AG09309 (cell line): Measurements from ENCODE around the gene PGAM5.
A peak's percentile ranks its signal among the peaks of the same experiment; 100 is the strongest.

Experiments
- DNase-seq: peaks from one replicate; pipeline ENCODE4 v3.0.0-alpha.2; 2010; ENCODE audit warnings: low read depth
- H3K4me3 ChIP-seq: 2 replicates; pipeline ENCODE4 v1.5.1; 2011; ENCODE audit warnings: mild to moderate bottlenecking, low read depth, low read length, moderate library complexity; ENCODE audit not compliant: control insufficient read depth
- TF ChIP-seq, protein P1 (sequence below): IDR thresholded peaks from 2 replicates; pipeline ENCODE4 v1.5.1; 2011; ENCODE audit warnings: mild to moderate bottlenecking, low read depth, low read length, inconsistent platforms; ENCODE audit not compliant: insufficient read depth, control insufficient read depth; ENCODE audit errors: missing control alignments

The PGAM5 gene

DNA sequence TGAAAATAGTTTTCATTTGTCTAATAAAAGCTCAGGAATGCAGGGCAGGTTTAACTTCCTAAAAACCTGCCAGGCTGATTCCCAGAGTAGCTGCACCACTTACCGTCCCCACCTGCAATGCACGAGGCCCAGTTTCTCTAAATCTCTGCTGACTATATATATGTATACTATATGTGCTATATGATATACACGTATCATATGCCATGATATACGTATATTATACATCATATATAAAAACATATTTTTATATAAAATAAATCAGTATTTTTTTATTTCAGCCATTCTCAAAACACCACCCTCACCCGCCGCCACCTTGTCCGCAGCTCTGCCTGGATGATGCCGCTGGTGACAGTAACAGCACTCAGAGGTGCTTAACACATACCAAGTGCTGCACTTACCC, 48.7 kb downstream of the PGAM5 start:
- DNase-seq = no peak
- TF ChIP-seq, protein P1, sequence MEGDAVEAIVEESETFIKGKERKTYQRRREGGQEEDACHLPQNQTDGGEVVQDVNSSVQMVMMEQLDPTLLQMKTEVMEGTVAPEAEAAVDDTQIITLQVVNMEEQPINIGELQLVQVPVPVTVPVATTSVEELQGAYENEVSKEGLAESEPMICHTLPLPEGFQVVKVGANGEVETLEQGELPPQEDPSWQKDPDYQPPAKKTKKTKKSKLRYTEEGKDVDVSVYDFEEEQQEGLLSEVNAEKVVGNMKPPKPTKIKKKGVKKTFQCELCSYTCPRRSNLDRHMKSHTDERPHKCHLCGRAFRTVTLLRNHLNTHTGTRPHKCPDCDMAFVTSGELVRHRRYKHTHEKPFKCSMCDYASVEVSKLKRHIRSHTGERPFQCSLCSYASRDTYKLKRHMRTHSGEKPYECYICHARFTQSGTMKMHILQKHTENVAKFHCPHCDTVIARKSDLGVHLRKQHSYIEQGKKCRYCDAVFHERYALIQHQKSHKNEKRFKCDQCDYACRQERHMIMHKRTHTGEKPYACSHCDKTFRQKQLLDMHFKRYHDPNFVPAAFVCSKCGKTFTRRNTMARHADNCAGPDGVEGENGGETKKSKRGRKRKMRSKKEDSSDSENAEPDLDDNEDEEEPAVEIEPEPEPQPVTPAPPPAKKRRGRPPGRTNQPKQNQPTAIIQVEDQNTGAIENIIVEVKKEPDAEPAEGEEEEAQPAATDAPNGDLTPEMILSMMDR = no peak
- no peak overlapping the region for H3K4me3 ChIP-seq

DNA sequence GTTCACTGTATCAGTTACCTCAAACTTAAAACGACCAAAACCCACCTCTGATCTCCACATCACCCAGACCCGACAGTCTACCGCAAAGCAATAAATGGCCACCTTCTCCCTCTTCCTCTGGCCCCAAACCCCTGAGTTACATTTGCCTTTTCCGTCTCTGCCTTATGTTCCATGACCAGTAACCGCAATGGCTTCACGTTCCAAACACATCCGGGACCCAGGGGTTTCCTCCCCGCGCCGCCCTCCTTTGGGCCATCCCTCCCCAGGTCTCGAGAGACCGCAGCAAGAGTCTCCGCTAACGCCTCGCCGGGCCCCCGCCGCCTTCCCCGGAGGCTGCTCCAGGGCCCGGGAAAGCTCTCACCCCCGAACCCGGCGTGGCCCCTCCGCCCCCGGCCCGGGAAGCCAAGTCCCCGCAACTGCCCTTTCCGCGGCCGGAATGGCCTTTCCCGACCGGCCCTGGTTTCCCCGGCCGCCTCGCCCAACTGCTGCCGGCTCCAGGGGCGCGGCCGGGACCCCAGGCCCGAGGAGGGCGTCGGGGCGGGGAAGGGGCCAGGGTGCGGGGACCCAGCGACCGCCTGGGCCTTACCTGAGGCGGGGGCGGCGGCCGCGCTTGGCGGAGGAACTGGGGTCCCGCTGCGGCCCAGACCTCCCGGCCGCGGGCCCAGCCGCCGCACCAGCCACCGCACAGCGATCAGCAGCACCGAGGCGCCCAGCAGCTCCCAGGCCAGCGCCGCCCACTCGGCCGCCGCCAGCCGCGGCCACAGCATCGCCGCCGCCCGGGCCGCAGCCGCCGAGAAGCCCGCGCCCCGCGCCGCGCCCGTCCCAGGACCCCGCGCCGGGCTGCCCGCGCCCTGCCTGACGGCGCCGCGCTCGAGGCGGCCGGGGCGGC, 50.6 kb downstream of the PGAM5 start, which contains the start of gene ANKLE2:
Gene ANKLE2 (minus strand): TSS at position 801 of the 889 bp plus-strand sequence. CDS start 34 bp downstream, at position 767.
- peak within 1 kb of the TSS; percentile 73 for H3K4me3 ChIP-seq

DNA sequence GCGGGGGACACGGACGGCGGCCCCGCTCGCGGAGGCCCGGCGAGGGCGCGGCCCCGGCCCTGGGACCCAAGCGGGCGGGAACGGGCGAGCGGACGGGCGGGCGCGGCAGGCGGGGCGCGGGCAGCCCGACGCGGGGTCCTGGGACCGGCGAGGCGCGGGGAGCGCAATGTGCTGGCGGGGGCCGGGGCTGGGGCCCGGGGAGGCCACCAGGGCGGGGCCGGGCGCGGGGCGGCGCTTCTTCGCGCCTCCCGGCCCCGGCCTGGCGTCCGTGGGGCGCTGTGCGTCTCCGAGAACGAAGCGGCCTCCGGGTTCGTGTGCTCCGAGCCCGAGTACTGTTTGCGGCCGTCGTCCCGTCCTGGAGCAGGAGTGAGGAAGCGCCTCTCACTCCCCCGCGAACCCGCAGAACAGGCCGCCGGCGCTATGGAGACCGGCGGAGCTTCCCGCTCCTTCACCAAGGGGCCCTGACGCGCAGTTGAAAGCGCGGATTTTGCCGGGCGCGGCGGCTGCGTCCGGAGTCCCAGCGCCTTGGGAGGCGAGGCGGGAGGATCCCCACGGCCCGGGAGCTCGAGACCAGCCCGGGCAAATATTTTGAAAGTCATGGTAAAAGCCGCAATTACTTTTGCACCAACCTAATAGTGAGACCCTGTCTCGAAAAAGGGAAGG, 51.4 kb downstream of the PGAM5 start:
- DNase-seq = peak; percentile 45
- TF ChIP-seq, protein P1 = no peak
- peak overlapping the region; percentile 73 for H3K4me3 ChIP-seq

More for the DNA sequence above, 50.6 kb downstream of the PGAM5 start, which contains the start of gene ANKLE2:
- TF ChIP-seq, protein P1 = no peak
- DNase-seq = peak; percentile 23

DNA sequence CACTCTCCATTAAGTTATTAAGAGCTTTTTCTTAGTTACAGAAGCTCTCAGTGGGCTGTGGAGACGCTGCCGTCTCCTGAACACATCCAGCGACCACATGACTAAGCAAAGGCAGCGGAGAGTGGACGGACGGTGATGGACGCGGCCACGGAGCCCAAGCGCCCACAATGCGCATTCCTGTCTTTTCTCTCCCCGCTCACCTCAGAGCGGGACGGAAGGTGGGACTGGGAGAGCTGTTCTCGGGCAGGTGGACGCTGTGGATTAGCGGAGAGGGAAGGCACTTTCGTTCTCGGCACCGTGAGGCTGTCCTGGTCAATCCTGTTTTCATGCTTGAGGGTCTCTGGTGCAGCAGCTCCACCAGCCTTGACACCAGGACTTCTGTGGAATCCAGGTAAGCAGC, 53.6 kb downstream of the PGAM5 start:
- TF ChIP-seq, protein P1 = no peak
- no peak for DNase-seq
- no peak overlapping the region for H3K4me3 ChIP-seq

DNA sequence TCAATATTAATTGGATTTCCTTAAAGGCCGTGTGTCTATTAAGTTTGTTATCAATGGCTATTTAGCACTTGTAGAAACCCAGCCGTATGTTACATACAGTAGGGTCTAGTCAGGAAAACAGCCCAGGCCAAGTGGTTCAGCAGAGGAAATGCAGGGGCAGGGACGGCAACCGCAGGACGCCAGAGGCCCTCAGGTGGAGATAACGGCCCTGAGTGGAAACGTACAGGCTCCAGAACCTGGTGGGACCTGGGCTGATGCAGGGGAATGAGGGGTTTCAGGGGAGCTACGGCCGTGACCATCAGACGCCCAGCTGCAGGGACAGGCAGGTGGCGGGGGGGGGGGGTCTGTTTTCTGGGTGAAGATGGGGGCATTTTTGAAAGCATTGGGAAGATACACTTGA, 54.7 kb downstream of the PGAM5 start:
- no peak overlapping the region for H3K4me3 ChIP-seq
- DNase-seq = no peak
- TF ChIP-seq, protein P1 = no peak

DNA sequence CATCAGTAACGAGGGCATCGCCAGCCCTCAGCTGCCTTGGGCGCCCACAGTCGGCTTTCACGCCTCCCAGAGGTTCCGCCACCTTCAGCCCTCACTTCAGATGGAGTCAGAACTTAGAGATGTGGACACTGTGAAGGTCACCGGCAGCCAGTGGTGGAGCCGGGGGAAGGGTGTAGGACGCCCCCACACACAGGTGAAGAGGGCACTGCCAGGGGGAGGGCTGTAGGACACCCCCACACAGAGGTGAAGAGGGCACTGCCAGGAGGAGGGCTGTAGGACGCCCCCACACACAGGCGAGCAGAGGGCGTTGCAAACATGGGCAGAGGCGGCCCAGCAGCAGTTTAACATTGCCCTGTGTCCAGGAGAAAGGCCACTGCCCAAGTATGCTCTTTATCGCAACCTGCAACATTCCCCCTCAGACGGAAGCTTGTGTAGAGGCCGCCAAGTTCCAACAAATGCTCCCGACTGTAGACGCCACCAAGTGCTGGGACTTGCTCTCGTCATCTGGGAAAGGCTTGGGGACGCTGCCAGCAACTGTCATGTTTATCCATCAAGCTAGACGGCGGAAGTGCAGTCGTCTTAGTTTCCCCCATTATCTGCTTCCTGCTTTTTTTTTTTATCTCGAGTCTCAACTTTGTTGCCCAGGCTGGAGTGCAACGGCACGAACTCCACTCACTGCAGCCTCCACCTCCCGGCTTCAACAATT, 55.9 kb downstream of the PGAM5 start:
- no peak for DNase-seq
- TF ChIP-seq, protein P1 = no peak
- no peak overlapping the region for H3K4me3 ChIP-seq
